Activated CD4-positive, alpha-beta T cell treated with anti-CD3 and anti-CD28 coated beads for 48 hours (primary cell): ENCODE results near the gene CELSR1.
A peak's percentile ranks its signal among the peaks of the same experiment; 100 is the strongest.

Experiments used
- DNase-seq: peaks from one replicate; pipeline ENCODE4 v3.0.0-alpha.2; 2020

Gene CELSR1

DNA sequence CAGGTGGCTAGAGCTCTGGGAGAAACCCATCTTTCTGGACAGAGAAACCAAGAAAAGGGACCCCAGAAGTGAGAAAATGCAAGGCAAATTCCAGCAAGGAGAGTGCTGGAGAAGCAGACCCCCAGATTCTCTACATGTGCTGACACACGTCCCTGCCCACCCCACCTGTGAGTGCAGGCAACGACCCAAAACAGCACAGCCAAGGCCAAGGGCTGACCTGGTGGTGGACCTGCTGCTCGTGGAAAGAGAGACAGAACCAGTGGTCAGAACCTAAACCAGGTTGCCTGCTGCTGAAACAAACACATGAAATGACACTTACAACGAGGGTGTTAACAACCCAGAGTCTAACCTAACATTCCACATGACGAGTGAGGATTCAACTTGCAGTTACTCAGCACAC, 177.3 kb downstream of the CELSR1 start:
- DNase-seq = no peak

- DNase-seq = no peak
These were observed 178.1 kb downstream of the CELSR1 start for GRCh38 chr22:46359362-46359761.

- no peak for DNase-seq
These were observed 178.7 kb downstream of the CELSR1 start for GRCh38 chr22:46358766-46359165.

GRCh38 chr22:46357711-46358520, 179.5 kb downstream of the CELSR1 start:
- DNase-seq = no peak

DNA sequence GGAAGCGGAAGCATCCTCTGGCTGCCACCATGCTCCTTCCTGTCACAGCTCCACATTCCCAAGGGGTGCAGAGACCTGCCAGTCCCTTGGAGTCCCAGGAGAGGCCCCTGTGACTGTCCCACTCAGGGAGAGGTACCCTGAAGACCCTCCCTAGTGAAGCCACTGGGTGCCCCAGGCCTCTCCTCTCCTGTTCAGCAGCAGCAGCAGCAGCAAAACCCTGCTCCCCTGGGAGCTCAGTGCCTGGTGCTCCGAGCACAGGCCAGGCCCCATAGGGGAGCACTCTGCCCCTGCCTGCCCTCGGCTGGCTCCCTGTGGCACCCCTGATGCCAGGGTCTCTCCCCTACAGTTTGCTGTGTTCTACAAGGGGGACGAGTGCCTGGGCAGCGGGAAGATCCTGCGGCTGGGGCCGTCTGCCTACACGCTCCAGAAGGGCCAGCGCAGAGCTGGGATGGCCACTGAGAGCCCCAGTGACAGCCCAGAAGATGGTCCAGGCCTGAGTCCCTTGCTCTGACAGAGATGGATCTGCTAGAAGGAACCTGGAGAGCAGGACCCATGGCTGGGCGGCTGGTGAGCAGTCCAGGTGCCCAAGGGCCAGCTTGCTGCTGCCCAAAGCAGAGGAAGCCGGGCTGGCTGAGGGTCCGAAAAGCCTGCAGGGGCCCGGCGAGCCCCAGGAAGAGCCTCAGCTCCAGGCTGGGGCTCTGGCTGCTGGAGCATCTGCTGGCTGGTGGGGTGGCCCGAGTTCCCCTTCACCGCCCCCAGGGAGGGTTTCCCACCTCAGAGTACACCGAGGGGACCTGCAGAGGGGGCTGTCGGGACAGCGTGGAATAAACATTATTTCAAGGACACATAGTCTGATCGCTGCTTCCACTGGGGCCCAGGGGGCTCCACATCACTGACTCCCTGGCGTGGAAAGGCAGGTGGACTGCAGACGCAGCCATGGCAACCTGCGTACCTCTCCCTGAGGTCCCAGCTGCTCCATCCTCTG, 180.6 kb downstream of the CELSR1 start:
- no peak for DNase-seq

DNA sequence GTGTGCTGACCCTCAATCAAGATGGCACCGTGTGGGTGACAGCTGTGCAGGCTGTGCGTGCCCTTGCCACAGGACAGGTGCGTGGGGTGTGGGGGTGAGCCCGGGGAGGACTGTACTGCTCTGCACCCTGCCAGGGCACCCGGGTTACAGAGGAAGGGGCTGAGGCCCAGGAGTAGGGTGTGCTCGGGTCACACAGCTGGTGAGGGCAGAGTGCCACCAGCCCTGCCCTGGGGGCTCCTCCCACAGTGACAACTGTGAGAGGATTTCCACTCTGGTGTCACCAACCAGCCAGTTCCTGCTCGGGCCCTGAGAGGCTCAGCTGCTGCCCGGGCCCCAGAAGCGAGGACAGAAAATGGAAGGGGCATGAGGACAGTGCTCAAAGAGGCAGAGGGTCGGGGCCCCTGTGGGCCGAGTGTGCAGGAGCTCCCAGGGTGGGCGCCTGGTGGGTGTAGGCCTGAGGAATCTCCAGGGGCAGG, 181.4 kb downstream of the CELSR1 start:
- DNase-seq = no peak

GRCh38 chr22:46355369-46355995, 181.9 kb downstream of the CELSR1 start:
- DNase-seq = peak; percentile 78

DNA sequence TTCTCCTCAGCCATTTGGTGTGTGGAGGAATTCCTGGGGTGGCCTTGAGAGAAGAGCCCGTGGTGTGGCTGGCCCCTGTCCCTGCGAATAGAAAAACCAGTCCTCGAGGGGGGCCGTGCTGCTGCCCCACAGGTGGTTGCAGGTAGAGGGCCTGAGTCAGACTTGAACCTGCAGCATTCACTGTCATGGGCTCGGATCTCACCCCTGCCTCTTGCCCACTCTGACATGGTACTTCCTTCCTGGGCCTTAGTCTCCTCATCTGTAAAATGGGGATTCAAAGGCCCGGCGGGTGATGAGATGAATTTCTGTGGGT, 182.5 kb downstream of the CELSR1 start:
- DNase-seq = no peak

GRCh38 chr22:46354176-46354992, 183.0 kb downstream of the CELSR1 start:
- no peak for DNase-seq

DNA sequence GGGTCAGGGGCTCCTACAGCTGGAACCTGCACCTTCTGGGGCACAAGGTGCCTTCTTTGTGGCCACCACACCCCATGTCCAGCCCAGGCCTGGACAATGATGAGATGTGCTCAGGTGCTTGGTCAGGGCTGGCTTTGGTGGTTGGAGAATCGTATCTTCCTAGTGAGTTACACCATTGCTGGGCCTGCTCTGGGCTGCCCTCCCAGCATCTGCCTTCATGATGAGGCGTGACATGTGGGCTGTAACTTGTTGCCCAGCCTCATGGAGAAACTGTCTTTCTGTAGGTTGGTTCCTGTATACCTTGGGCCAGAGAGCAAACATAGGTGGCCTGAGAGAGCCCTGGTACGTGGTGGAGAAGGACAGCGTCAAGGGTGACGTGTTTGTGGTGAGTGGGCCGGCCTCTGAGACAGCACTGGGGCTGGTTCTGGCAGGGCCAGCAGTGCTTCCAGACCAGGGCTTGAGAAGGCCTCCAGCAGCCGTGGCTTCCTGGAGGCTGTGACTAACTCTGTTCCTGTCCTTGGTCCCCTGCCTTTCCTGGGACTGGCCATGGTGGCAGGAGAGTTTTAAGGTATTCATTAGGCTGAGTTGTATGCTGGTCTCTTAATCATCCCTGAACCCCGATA, 183.8 kb downstream of the CELSR1 start:
- no peak for DNase-seq

DNA sequence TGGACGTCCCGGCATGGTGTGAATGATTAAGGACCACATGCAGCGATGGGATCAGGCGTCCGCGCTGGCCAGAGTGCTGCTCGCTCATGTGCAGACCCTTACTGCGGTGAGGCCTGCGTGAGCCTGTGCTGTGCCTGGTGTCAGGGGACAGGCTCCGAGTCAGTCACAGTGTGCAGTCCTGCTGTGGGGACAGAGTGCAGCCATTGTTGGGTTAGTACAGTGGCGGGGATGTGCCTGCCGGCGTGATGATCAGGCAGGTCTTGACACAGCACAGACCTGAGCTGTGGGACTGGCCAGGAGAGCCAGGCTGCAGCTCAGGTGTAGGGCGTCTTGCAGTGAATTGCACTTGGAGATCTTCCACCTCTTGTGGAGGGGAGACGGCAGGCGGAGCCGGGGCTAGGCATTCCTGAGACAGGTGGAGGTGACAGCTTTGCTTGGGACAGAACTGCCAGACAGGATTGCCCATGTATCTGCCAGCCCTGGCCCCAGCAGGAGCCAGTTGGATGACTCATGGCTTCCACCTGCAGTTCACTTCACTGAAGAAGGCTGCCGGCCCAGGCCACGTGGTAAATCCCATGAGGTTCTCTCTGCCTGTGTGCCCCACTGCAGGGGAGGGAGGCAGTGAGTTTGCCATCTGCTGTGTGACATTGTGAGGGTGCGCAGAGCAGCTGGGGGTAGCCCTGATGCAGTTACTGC, 184.6 kb downstream of the CELSR1 start:
- no peak for DNase-seq

DNA sequence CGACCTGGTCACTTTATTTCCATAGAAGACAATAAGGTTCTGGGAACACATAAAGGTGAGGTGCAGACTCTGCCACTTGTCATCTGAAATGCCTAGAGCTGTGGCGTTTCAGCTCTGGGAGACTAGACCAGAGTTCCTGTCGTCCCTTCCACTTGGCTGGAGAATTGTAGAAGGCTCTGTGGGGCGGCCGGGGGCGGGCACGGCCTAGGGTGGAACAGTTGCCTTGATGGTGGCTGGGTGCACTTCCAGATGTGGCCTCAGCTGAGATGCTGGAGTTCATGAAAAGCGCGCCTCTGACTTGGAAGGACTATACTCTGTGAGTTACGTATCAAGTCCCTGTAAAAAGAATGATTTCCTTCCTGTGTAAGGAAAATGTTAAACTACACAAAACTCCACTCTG, 185.1 kb downstream of the CELSR1 start:
- no peak for DNase-seq

DNA sequence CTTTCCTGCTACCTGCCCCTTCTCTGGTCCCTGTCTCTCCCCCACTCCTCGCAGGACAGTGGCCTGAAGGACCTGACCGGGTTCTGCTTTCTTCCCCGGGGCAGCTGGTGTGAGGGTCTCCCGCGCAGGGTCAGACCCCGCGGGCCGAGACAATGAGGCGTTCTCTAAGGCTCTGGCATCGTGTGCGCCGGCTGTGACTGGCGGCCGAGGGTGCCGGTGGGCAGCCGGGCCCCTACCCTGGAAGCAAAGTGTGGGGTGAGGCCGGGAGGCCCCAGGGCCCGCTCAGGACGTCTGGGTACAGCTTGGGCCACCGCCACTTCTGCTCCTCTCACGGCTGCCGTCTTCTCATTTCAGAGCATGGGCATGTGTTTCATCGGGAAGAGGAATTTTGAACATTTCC, 185.7 kb downstream of the CELSR1 start:
- DNase-seq = no peak

- no peak for DNase-seq
These were observed 186.2 kb downstream of the CELSR1 start for GRCh38 chr22:46351131-46351735.

GRCh38 chr22:46350646-46351045, 186.8 kb downstream of the CELSR1 start:
- DNase-seq = no peak

- no peak for DNase-seq
These were observed 187.3 kb downstream of the CELSR1 start for GRCh38 chr22:46350121-46350520.

DNA sequence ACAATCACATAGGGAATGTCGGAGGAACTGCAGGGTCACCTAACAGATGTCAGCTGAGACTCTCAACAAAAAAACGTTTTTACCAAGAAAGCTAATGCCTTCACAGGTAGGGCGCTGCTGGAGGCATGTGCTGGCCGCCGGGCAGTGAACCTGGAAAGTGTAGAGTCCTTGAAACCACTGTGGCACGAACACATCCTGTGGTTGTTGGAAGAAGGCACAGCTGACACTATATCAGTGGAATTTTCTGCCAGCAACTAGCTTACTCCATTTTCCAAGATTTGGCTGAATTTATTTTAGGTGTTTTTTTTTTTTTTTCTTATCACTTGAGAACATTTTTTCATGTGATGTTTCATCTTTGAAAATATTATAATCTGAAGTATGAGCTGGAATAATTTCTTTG, 187.7 kb downstream of the CELSR1 start:
- DNase-seq = no peak

DNA sequence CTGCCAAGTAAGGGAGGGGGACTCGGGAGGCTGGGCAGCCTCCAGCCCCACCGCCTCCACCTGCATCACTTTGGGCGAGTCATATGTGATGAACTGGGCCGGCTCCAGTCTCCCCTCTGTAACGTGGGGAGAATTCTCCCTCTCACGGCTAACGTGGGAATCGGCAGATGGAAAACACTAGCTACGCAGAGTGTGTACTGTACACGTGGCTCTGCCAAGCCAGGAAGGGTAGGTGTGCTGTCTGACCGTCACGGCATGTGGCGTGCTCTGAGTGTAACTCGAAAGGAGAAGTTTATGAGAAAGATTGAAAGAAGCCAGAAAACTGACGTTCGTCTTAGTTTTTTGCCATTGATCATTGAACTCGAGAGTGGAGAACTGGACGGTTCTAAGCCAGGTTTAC, 188.2 kb downstream of the CELSR1 start:
- DNase-seq = no peak

DNA sequence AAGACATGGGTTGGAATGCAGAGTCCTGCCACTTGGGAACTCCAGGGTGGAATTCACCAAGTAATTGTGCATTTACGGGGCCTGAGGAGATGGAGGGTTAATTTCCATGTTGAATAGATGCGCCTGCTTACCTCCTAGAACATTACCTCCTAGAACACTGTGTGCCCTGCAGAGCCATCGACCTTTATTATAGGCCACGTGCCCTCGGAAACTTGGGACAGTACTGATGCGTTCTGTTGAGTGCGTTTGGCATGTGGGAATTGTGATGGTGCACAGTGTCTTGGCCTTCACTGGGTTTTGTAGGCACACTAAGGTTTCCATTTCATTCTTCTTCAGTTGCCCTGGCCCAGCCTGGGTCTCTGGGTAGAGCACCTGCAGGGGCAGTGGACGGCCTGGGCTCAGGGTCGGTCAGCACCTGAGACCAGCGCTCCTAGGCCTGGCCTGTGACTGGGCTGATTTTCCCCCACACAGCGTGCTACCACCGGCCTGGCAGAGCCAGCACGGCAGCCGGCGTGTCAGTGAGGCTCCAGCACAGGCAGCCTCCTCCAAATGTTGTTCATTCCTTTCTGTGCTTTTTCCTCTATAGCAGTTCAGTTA, 189.2 kb downstream of the CELSR1 start:
- DNase-seq = no peak

- no peak for DNase-seq
These were observed 189.8 kb downstream of the CELSR1 start for GRCh38 chr22:46347646-46348045.
